B cell (primary cell): ENCODE results near the gene ARPC2.

Experiments used
- EZH2 ChIP-seq: IDR thresholded peaks from 2 replicates; pipeline ENCODE4 v1.6.1; 2012; ENCODE audit warnings: borderline replicate concordance, low read depth, mild to moderate bottlenecking, moderate library complexity, low read length; ENCODE audit not compliant: insufficient read depth, poor library complexity, severe bottlenecking
- TF ChIP-seq, protein P1 (sequence below): fragments of 200-600 bp; IDR thresholded peaks from one replicate; pipeline ENCODE4 v1.8.0; 2022; ENCODE audit warnings: antibody characterized with exemption, mild to moderate bottlenecking

DNA sequence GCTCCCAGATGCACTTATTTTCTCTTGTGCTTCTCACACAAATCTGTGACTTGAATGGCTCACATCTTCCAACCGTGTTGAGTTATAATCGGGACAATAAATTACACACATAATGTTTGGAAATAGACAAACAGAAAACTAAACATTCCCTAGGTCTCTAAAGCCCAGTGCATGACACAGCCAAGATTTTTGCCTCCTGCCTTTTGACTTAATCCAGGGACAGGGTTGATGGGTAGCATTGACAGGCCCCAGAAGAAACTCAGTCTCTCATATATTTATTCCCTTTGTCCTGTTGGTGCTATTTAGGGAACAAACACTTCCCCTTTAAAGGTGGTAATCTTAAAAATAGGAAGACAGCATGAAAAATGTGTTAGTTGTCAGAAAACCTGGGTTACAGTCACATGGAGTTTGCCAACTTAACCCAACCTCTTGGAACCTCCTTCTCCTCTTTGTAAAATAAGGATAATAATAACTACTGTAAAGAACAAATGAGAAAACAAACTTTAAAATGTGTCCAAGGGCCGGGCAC is 24.0 kb upstream of the ARPC2 start:
- TF ChIP-seq EZH2, result no peak
- TF ChIP-seq, protein P1, sequence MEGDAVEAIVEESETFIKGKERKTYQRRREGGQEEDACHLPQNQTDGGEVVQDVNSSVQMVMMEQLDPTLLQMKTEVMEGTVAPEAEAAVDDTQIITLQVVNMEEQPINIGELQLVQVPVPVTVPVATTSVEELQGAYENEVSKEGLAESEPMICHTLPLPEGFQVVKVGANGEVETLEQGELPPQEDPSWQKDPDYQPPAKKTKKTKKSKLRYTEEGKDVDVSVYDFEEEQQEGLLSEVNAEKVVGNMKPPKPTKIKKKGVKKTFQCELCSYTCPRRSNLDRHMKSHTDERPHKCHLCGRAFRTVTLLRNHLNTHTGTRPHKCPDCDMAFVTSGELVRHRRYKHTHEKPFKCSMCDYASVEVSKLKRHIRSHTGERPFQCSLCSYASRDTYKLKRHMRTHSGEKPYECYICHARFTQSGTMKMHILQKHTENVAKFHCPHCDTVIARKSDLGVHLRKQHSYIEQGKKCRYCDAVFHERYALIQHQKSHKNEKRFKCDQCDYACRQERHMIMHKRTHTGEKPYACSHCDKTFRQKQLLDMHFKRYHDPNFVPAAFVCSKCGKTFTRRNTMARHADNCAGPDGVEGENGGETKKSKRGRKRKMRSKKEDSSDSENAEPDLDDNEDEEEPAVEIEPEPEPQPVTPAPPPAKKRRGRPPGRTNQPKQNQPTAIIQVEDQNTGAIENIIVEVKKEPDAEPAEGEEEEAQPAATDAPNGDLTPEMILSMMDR, result no peak
